H9 (cell line): ENCODE measurements around the gene IRAG1. TPM values are rescaled to one million over a fixed set of nuclear protein-coding genes. Genes with fewer than 3 reads are reported as not detected.

Experiments
- DNase-seq: peaks from one replicate; pipeline ENCODE4 v3.0.0-alpha.2; 2017
- H2AFZ ChIP-seq: one replicate; pipeline ENCODE4 v1.6.1; 2013; ENCODE audit warnings: mild to moderate bottlenecking, low read length, control low read depth, moderate library complexity
- H2AK5ac ChIP-seq: 2 replicates; pipeline ENCODE4 v1.6.1; 2013; ENCODE audit warnings: low read length, control low read depth, mixed read lengths; ENCODE audit not compliant: insufficient read length
- H2BK120ac ChIP-seq: one replicate; pipeline ENCODE4 v1.6.1; 2013; ENCODE audit warnings: low read depth, mild to moderate bottlenecking, low read length, control low read depth, inconsistent platforms; ENCODE audit not compliant: poor library complexity, severe bottlenecking
- H2BK12ac ChIP-seq: 2 replicates; pipeline ENCODE4 v1.6.1; 2013; ENCODE audit warnings: low read length, control low read depth, mixed read lengths, low read depth; ENCODE audit not compliant: insufficient read length
- H2BK15ac ChIP-seq: 2 replicates; pipeline ENCODE4 v1.6.1; 2013; ENCODE audit warnings: low read depth, low read length, control low read depth
- H2BK20ac ChIP-seq: one replicate; pipeline ENCODE4 v1.6.1; 2013; ENCODE audit warnings: low read depth, mild to moderate bottlenecking, low read length, control low read depth, inconsistent platforms; ENCODE audit not compliant: poor library complexity, severe bottlenecking
- H2BK5ac ChIP-seq: 2 replicates; pipeline ENCODE4 v1.6.1; 2013; ENCODE audit warnings: low read length, control low read depth, mixed read lengths; ENCODE audit not compliant: insufficient read length
- H3K14ac ChIP-seq: 2 replicates; pipeline ENCODE4 v1.6.1; 2013; ENCODE audit warnings: low read length, control low read depth; ENCODE audit not compliant: insufficient read depth
- H3K18ac ChIP-seq: 2 replicates; pipeline ENCODE4 v1.6.1; 2013; ENCODE audit warnings: low read depth, mild to moderate bottlenecking, mixed read lengths, low read length, control low read depth; ENCODE audit not compliant: insufficient read length
- H3K23ac ChIP-seq: 2 replicates; pipeline ENCODE4 v1.6.1; 2013; ENCODE audit warnings: low read length, control low read depth, mixed read lengths, low read depth; ENCODE audit not compliant: insufficient read length
- H3K23me2 ChIP-seq: 2 replicates; pipeline ENCODE4 v1.6.1; 2013; ENCODE audit warnings: low read depth, mild to moderate bottlenecking, mixed read lengths, low read length, control low read depth; ENCODE audit not compliant: insufficient read length, poor library complexity, severe bottlenecking
- H3K27ac ChIP-seq: 2 replicates; pipeline ENCODE4 v1.5.1; 2013; ENCODE audit warnings: low read length, control low read depth, mixed read lengths, low read depth; ENCODE audit not compliant: insufficient read length
- H3K27me3 ChIP-seq: 2 replicates; pipeline ENCODE4 v1.6.1; 2013; ENCODE audit warnings: low read length, control low read depth, inconsistent platforms; ENCODE audit not compliant: insufficient read depth
- H3K4ac ChIP-seq: 2 replicates; pipeline ENCODE4 v1.6.1; 2013; ENCODE audit warnings: low read depth, mild to moderate bottlenecking, control low read depth, inconsistent platforms, low read length, moderate library complexity
- H3K4me1 ChIP-seq: 2 replicates; pipeline ENCODE4 v1.6.1; 2013; ENCODE audit warnings: low read length, control low read depth, inconsistent platforms; ENCODE audit not compliant: insufficient read depth
- H3K4me2 ChIP-seq: 2 replicates; pipeline ENCODE4 v1.6.1; 2013; ENCODE audit warnings: low read length, control low read depth, mixed read lengths; ENCODE audit not compliant: insufficient read length, insufficient read depth
- H3K56ac ChIP-seq: 2 replicates; pipeline ENCODE4 v1.6.1; 2013; ENCODE audit warnings: low read depth, mild to moderate bottlenecking, mixed read lengths, low read length, control low read depth; ENCODE audit not compliant: insufficient read length
- H3K79me1 ChIP-seq: 2 replicates; pipeline ENCODE4 v1.6.1; 2013; ENCODE audit warnings: low read depth, mild to moderate bottlenecking, moderate library complexity, low read length, control low read depth, inconsistent platforms; ENCODE audit not compliant: insufficient read depth, poor library complexity, severe bottlenecking
- H3K79me2 ChIP-seq: 2 replicates; pipeline ENCODE4 v1.6.1; 2013; ENCODE audit warnings: low read length, control low read depth, inconsistent platforms; ENCODE audit not compliant: insufficient read depth
- H3K9ac ChIP-seq: 2 replicates; pipeline ENCODE4 v1.6.1; 2013; ENCODE audit warnings: low read length, control low read depth, mixed read lengths; ENCODE audit not compliant: insufficient read length; ENCODE audit errors: extremely low read depth
- H3K9me3 ChIP-seq: one replicate; pipeline ENCODE4 v1.6.1; 2013; ENCODE audit warnings: low read depth, low read length, inconsistent platforms; ENCODE audit not compliant: control insufficient read depth
- H3T11ph ChIP-seq: one replicate; pipeline ENCODE4 v1.6.1; 2013; ENCODE audit warnings: mild to moderate bottlenecking, low read length, control low read depth, inconsistent platforms
- H4K20me1 ChIP-seq: one replicate; pipeline ENCODE4 v1.6.1; 2013; ENCODE audit not compliant: control insufficient read depth, insufficient read length, insufficient read depth
- H4K5ac ChIP-seq: 2 replicates; pipeline ENCODE4 v1.6.1; 2013; ENCODE audit warnings: low read depth, mild to moderate bottlenecking, mixed read lengths, low read length, control low read depth; ENCODE audit not compliant: insufficient read length
- H4K8ac ChIP-seq: replicated peaks from 2 replicates; pipeline ENCODE4 v1.6.1; 2013; ENCODE audit warnings: low read length, control low read depth, mixed read lengths, low read depth; ENCODE audit not compliant: insufficient read length
- H4K91ac ChIP-seq: 2 replicates; pipeline ENCODE4 v1.6.1; 2013; ENCODE audit warnings: low read depth, mild to moderate bottlenecking, moderate library complexity, mixed read lengths, low read length, control low read depth; ENCODE audit not compliant: insufficient read length
- H3K27ac Mint-ChIP-seq, 3 experiments: 2 replicates in 2 of 3; 3 replicates in 1 of 3; pipeline ENCODE4 v1.8.0; 2020 to 2021; ENCODE audit warnings: mixed read lengths in 3 of 3, mild to moderate bottlenecking in 1 of 3, moderate library complexity in 1 of 3
- H3K27me3 Mint-ChIP-seq: 2 replicates; pipeline ENCODE4 v1.8.0; 2021; ENCODE audit warnings: low read depth, mild to moderate bottlenecking, moderate library complexity, mixed read lengths
- H3K36me3 Mint-ChIP-seq, 3 experiments: 2 replicates in 2 of 3; 3 replicates in 1 of 3; pipeline ENCODE4 v1.8.0; 2020 to 2021; ENCODE audit warnings: low read depth in 3 of 3, mixed read lengths in 3 of 3; ENCODE audit not compliant: insufficient read depth in 1 of 3
- H3K4me1 Mint-ChIP-seq, 2 experiments: 2 replicates each; pipeline ENCODE4 v1.8.0; 2020; ENCODE audit warnings: mixed read lengths in 2 of 2
- H3K4me3 Mint-ChIP-seq, 2 experiments: 2 replicates in 1 of 2; 3 replicates in 1 of 2; pipeline ENCODE4 v1.8.0; 2020 to 2021; ENCODE audit warnings: mild to moderate bottlenecking in 2 of 2, mixed read lengths in 2 of 2, moderate library complexity in 1 of 2
- H3K9me3 Mint-ChIP-seq, 2 experiments: 2 replicates in 1 of 2; 3 replicates in 1 of 2; pipeline ENCODE4 v1.8.0; 2020; ENCODE audit warnings: mild to moderate bottlenecking in 2 of 2, mixed read lengths in 2 of 2, moderate library complexity in 1 of 2
- WGBS: extraction: QIAGEN DNeasy Blood & Tissue Kit; methylation state at CpG from one replicate; pipeline ENCODE4 v1.1.7; 2013; ENCODE audit warnings: missing lambda C conversion rate, low lambda C conversion rate, mixed read lengths; ENCODE audit not compliant: insufficient read length; ENCODE audit errors: extremely low coverage; 5-methylcytosine and 5-hydroxymethylcytosine counted together
- total RNA-seq: library from RNA; stranded (reverse); gene quantifications from 2 replicates; pipeline ENCODE4 v1.2.1, GENCODE V29; 2021
- TF ChIP-seq, protein P1 (sequence below): fragments of 200-600 bp; sonication (generic); conservative IDR thresholded peaks from 3 replicates; pipeline ENCODE4 v1.8.0; 2021; ENCODE audit warnings: antibody characterized with exemption, mild to moderate bottlenecking

IRAG1 gene
- total RNA-seq, 1 experiment from 2014 or later: 2.4 TPM

DNA sequence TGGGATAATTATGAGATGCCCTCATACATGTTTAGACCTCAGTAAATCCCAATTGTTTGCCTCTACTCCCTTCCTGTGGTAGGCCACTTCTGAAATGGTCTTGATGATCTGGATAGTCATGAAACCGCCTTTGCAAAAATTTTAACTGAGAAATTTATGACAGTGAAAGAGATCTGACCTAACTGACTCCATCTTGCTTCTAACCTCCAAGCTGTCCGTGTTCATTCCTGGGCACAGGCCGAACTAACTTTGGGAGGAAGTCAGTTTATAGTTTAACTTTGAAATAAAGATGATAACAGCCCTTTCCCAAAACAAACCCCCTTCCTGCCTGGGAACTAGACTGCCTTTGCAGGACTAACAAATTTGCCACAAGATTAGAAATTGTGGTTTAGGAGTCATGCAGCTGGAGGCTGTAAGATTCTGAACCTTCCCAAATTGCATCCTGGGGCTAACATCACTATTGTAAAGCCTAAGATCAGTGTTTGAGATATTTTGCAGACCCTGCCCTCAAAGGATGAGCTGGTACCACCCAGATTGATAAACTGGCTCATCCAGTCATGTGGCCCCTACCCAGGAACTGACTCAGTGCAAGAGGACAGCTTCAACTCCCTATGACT lies 37.6 kb upstream of the IRAG1 start:
- Histone ChIP-seq H2BK15ac (no peak overlapping the region), H2AFZ (no peak overlapping the region), H3K4ac (no peak overlapping the region), H3K27me3 (no peaks in the 10 kb centered on the region), H3K9ac (no peak overlapping the region), H2BK12ac (no peak overlapping the region), H3K18ac (no peak overlapping the region), H2AK5ac (no peak overlapping the region), H2BK20ac (no peak overlapping the region), H4K5ac (no peak overlapping the region), H2BK5ac (no peak overlapping the region), H3K14ac (no peak overlapping the region), H3K79me1 (no peaks in the 10 kb centered on the region), H3K27ac (no peak overlapping the region), H3K4me1 (no peaks in the 10 kb centered on the region; the same call in 1 of the 2 replicates), H2BK120ac (no peak overlapping the region), H3K23me2 (peaks cover 7% of the 10 kb centered on the region), H3K56ac (no peak overlapping the region), H4K8ac (no peak overlapping the region), H4K91ac (no peak overlapping the region), H3K79me2 (no peaks in the 10 kb centered on the region), H3K23ac (no peak overlapping the region), H3K4me2 (no peak overlapping the region), H3T11ph (no peak overlapping the region), H3K9me3 (no peaks in the 10 kb centered on the region), H4K20me1 (no peaks in the 10 kb centered on the region)
- no peak for DNase-seq
- Mint-ChIP-seq H3K4me1 (peaks cover 15 to 18% of the 10 kb centered on the region in 2 experiments), H3K27ac (no peak overlapping the region), H3K36me3 (no peaks in the 10 kb centered on the region; a peak in 2 of 7 replicates), H3K9me3 (no peaks in the 10 kb centered on the region; a peak in 1 of 5 replicates), H3K27me3 (peaks cover 11% of the 10 kb centered on the region), H3K4me3 (no peak overlapping the region)
- TF ChIP-seq, protein P1, sequence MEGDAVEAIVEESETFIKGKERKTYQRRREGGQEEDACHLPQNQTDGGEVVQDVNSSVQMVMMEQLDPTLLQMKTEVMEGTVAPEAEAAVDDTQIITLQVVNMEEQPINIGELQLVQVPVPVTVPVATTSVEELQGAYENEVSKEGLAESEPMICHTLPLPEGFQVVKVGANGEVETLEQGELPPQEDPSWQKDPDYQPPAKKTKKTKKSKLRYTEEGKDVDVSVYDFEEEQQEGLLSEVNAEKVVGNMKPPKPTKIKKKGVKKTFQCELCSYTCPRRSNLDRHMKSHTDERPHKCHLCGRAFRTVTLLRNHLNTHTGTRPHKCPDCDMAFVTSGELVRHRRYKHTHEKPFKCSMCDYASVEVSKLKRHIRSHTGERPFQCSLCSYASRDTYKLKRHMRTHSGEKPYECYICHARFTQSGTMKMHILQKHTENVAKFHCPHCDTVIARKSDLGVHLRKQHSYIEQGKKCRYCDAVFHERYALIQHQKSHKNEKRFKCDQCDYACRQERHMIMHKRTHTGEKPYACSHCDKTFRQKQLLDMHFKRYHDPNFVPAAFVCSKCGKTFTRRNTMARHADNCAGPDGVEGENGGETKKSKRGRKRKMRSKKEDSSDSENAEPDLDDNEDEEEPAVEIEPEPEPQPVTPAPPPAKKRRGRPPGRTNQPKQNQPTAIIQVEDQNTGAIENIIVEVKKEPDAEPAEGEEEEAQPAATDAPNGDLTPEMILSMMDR: no peak
- no CpG with 5 or more reads among the region's 3 CpGs for WGBS
